Measurements from ENCODE around the gene NELFA. TPM values are rescaled to one million over a fixed set of nuclear protein-coding genes. Genes with fewer than 3 reads are reported as not detected.

NELFA gene
- total and polyA plus RNA-seq, 2 donors (not counting 1 experiment from before 2014, with no cell fraction given) = 7.4 to 15.2 TPM

DNA sequence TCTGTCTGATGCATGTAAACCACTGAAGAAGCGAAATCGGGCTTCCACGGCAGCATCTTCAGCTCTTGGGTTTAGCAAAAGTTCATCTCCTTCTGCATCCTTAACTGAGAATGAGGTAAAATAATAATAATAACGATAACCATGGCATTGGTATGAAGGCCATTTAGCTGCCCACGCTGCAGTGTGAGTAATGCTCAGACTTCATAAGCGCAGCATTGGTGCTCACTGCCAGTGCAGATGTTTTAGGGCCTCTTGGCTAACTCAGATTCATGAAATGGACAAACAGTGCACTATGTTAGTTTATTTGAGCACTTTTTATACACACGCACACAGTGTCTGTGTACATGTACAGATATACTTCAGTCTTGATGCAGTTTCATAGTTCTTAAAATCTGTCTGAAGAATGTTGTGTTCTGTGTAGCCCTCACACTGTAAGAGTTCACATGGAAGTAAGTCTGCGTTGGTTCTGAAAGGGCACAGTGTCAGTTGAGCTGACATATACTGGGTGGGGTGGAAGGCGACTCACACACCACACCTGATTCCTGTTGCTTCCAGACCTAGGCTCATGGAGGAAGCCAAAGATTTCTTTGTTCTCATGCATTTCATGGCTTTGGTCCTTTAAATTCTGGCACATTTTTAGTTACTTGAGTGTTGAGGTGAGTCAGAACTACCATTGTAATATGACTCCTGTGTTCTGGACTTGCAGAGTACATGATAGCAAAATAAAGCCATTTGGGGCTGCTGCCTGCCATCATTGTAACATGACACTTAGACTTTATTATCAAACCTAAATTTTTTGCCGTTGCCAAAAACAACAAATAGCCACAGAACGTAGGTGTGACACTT, 68.9 kb downstream of the NELFA start:
- H3K36me3 ChIP-seq (ENCODE audit: control insufficient read depth, insufficient read depth, low read length) = peaks cover 22% of the 10 kb centered on the region
- peak; percentile 93 to 98 for DNase-seq (ENCODE audit: low read depth in 2 of 2)
- H3K79me2 ChIP-seq (ENCODE audit: control insufficient read depth, insufficient read depth, low read length) = peaks cover 22% of the 10 kb centered on the region
- peak overlapping the region; percentile 52 for H2AFZ ChIP-seq (ENCODE audit: low read length)
- no peak overlapping the region for H3K4me3 ChIP-seq (replicated peaks in 1 of 4; ENCODE audit: control extremely low read depth in 1 of 4, insufficient read depth in 1 of 4, low read depth in 3 of 4, low read length in 4 of 4)
- no peak overlapping the region for H3K9ac ChIP-seq (ENCODE audit: insufficient read depth, low read length)
- H3K9me3 ChIP-seq (ENCODE audit: control insufficient read depth, insufficient read depth, low read depth, low read length) = no peaks in the 10 kb centered on the region
- peak overlapping the region; percentile 67 for H3K27ac ChIP-seq (ENCODE audit: insufficient read depth, low read length)
- no peak for TF ChIP-seq CTCF (conservative IDR thresholded peaks at IDR 0.05 in 1 of 2, IDR thresholded peaks at IDR 0.05 in 1 of 2; ENCODE audit: low read depth in 1 of 2, low read length in 2 of 2)
- TF ChIP-seq EZH2 (IDR thresholded peaks at IDR 0.05; ENCODE audit: low read length, missing control alignments) = no peak
- no peaks in the 10 kb centered on the region for H4K20me1 ChIP-seq (ENCODE audit: control insufficient read depth, extremely low read depth, insufficient read depth, low read length)
- H3K4me2 ChIP-seq (ENCODE audit: extremely low read depth, insufficient read depth, low read length) = peak overlapping the region; percentile 42
- peaks cover 12% of the 10 kb centered on the region for H3K4me1 ChIP-seq (ENCODE audit: control insufficient read depth, extremely low read depth, insufficient read depth, low read length)
- no peaks in the 10 kb centered on the region for H3K27me3 ChIP-seq (ENCODE audit: control insufficient read depth, insufficient read depth, low read length)

GRCh38 chr4:1938027-1938426, 70.7 kb downstream of the NELFA start:
- no peak for TF ChIP-seq CTCF (conservative IDR thresholded peaks at IDR 0.05 in 1 of 2, IDR thresholded peaks at IDR 0.05 in 1 of 2; ENCODE audit: low read depth in 1 of 2, low read length in 2 of 2)
- TF ChIP-seq EZH2 (IDR thresholded peaks at IDR 0.05; ENCODE audit: low read length, missing control alignments) = no peak
- DNase-seq (ENCODE audit: low read depth in 2 of 2) = peak in 1 of 2 donors; percentile 21
- no peaks in the 10 kb centered on the region for H3K27me3 ChIP-seq (ENCODE audit: control insufficient read depth, insufficient read depth, low read length)
- H3K4me1 ChIP-seq (ENCODE audit: control insufficient read depth, extremely low read depth, insufficient read depth, low read length) = peaks cover 12% of the 10 kb centered on the region
- no peak overlapping the region for H3K4me3 ChIP-seq (replicated peaks in 1 of 4; ENCODE audit: control extremely low read depth in 1 of 4, insufficient read depth in 1 of 4, low read depth in 3 of 4, low read length in 4 of 4)
- H3K79me2 ChIP-seq (ENCODE audit: control insufficient read depth, insufficient read depth, low read length) = peaks cover 21% of the 10 kb centered on the region
- no peaks in the 10 kb centered on the region for H4K20me1 ChIP-seq (ENCODE audit: control insufficient read depth, extremely low read depth, insufficient read depth, low read length)
- no peak overlapping the region for H3K4me2 ChIP-seq (ENCODE audit: extremely low read depth, insufficient read depth, low read length)
- H3K9ac ChIP-seq (ENCODE audit: insufficient read depth, low read length) = no peak overlapping the region
- no peak overlapping the region for H2AFZ ChIP-seq (ENCODE audit: low read length)
- H3K27ac ChIP-seq (ENCODE audit: insufficient read depth, low read length) = no peak overlapping the region
- peaks cover 22% of the 10 kb centered on the region for H3K36me3 ChIP-seq (ENCODE audit: control insufficient read depth, insufficient read depth, low read length)
- no peaks in the 10 kb centered on the region for H3K9me3 ChIP-seq (ENCODE audit: control insufficient read depth, insufficient read depth, low read depth, low read length)

GRCh38 chr4:1937550-1937949, 71.2 kb downstream of the NELFA start:
- Histone ChIP-seq H4K20me1 (ENCODE audit: control insufficient read depth, extremely low read depth, insufficient read depth, low read length) (no peaks in the 10 kb centered on the region), H3K27ac (ENCODE audit: insufficient read depth, low read length) (no peak overlapping the region), H3K9me3 (ENCODE audit: control insufficient read depth, insufficient read depth, low read depth, low read length) (no peaks in the 10 kb centered on the region), H3K4me1 (ENCODE audit: control insufficient read depth, extremely low read depth, insufficient read depth, low read length) (peaks cover 12% of the 10 kb centered on the region), H3K4me2 (ENCODE audit: extremely low read depth, insufficient read depth, low read length) (no peak overlapping the region), H3K27me3 (ENCODE audit: control insufficient read depth, insufficient read depth, low read length) (no peaks in the 10 kb centered on the region), H3K9ac (ENCODE audit: insufficient read depth, low read length) (no peak overlapping the region), H3K4me3 (replicated peaks in 1 of 4; ENCODE audit: control extremely low read depth in 1 of 4, insufficient read depth in 1 of 4, low read depth in 3 of 4, low read length in 4 of 4) (no peak overlapping the region), H3K36me3 (ENCODE audit: control insufficient read depth, insufficient read depth, low read length) (peaks cover 22% of the 10 kb centered on the region), H2AFZ (ENCODE audit: low read length) (no peak overlapping the region), H3K79me2 (ENCODE audit: control insufficient read depth, insufficient read depth, low read length) (peaks cover 24% of the 10 kb centered on the region)
- TF ChIP-seq CTCF (conservative IDR thresholded peaks at IDR 0.05 in 1 of 2, IDR thresholded peaks at IDR 0.05 in 1 of 2; ENCODE audit: low read depth in 1 of 2, low read length in 2 of 2) = no peak
- TF ChIP-seq EZH2 (IDR thresholded peaks at IDR 0.05; ENCODE audit: low read length, missing control alignments) = no peak
- no peak for DNase-seq (ENCODE audit: low read depth in 2 of 2)

All from fibroblast of lung (primary cell).